H1 (cell line): ENCODE results near the gene CACNA2D3. TPM values are rescaled to one million over a fixed set of nuclear protein-coding genes. Genes with fewer than 3 reads are reported as not detected.

Experiments used
- BACH1 ChIP-seq: IDR thresholded peaks from 2 replicates; pipeline ENCODE4 v1.6.1; 2012; ENCODE audit warnings: low read length, improper control_type of control experiment
- CBX5 ChIP-seq: fragments of 300-800, 300-1000 bp; sonication (generic); IDR thresholded peaks from 2 replicates; pipeline ENCODE4 v1.7.1; 2016; ENCODE audit warnings: antibody characterized with exemption, low read length, low read depth
- EGR1 ChIP-seq: IDR thresholded peaks from 2 replicates; pipeline ENCODE4 v1.6.1; 2011; ENCODE audit warnings: low read depth, low read length, borderline replicate concordance
- JUND ChIP-seq: IDR thresholded peaks from 2 replicates; pipeline ENCODE4 v1.6.1; 2011; ENCODE audit warnings: mild to moderate bottlenecking, improper control_type of control experiment, low read length
- KDM4A ChIP-seq: IDR thresholded peaks from one replicate; pipeline ENCODE4 v1.7.1; 2012; ENCODE audit warnings: low read depth, mild to moderate bottlenecking, moderate library complexity, low read length, inconsistent platforms; ENCODE audit not compliant: severe bottlenecking
- NANOG ChIP-seq: IDR thresholded peaks from 2 replicates; pipeline ENCODE4 v1.6.1; 2011; ENCODE audit warnings: low read length, low read depth, mild to moderate bottlenecking, inconsistent platforms; ENCODE audit not compliant: insufficient read depth, poor library complexity, severe bottlenecking
- PHF8 ChIP-seq: fragments of 200-600 bp; sonication (generic); conservative IDR thresholded peaks from 2 replicates; pipeline ENCODE4 v1.7.1; 2012; ENCODE audit warnings: low read depth, mild to moderate bottlenecking, inconsistent platforms, low read length, moderate library complexity
- RBBP5 ChIP-seq: IDR thresholded peaks from 2 replicates; pipeline ENCODE4 v1.7.1; 2012; ENCODE audit warnings: low read depth, mild to moderate bottlenecking, inconsistent platforms, low read length, moderate library complexity, borderline replicate concordance
- RFX5 ChIP-seq: IDR thresholded peaks from 2 replicates; pipeline ENCODE4 v1.6.1; 2011; ENCODE audit warnings: low read depth, low read length, improper control_type of control experiment, borderline replicate concordance
- SAP30 ChIP-seq: fragments of 300-600 bp; sonication (generic); IDR thresholded peaks from 2 replicates; pipeline ENCODE4 v1.7.1; 2012; ENCODE audit warnings: low read length, moderate library complexity, mild to moderate bottlenecking, inconsistent platforms; ENCODE audit not compliant: insufficient read depth, insufficient replicate concordance
- SP2 ChIP-seq: IDR thresholded peaks from 2 replicates; pipeline ENCODE4 v1.6.1; 2012; ENCODE audit warnings: mild to moderate bottlenecking, low read length, inconsistent platforms
- SUZ12 ChIP-seq: fragments of 200-600 bp; sonication (generic); IDR thresholded peaks from 2 replicates; pipeline ENCODE4 v1.6.1; 2012; ENCODE audit warnings: mild to moderate bottlenecking, inconsistent platforms, low read length, moderate library complexity, mixed read lengths
- USF2 ChIP-seq: IDR thresholded peaks from 2 replicates; pipeline ENCODE4 v1.6.1; 2011; ENCODE audit warnings: low read length, improper control_type of control experiment
- ZNF274 ChIP-seq: IDR thresholded peaks from 2 replicates; pipeline ENCODE4 v1.7.0; 2012; ENCODE audit warnings: low read length, borderline replicate concordance; ENCODE audit errors: extremely low read depth
- polyA plus RNA-seq, 7 experiments: library from polyadenylated mRNA; depleted of rRNA in 3 of 7; stranded (reverse) in 5 of 7; unstranded in 2 of 7; fragments of >200 nt in 5 of 7; fragments of 200-250 nt in 2 of 7; gene quantifications; 1 replicate in 5 of 7; 2 replicates in 1 of 7; 4 replicates in 1 of 7; pipeline versions ENCODE4 v1.2.1 to v1.2.3, GENCODE V29; 2011 to 2013; ENCODE audit warnings: missing spikeins in 2 of 7, mixed read lengths in 2 of 7
- total RNA-seq: library from RNA; stranded (reverse); fragmentation: NEBNext Ultra II Directional; extraction: Animal tissue kit (Norgen Biotek cat#: 25700); gene quantifications from 2 replicates; pipeline ENCODE4 v1.2.1, GENCODE V29; 2021

CACNA2D3 gene
- total and polyA plus RNA-seq, 2 of the 8 experiments (the other 6 are each of a cell fraction or from before 2014, with no cell fraction given): 1.5 to 1.8 TPM

DNA sequence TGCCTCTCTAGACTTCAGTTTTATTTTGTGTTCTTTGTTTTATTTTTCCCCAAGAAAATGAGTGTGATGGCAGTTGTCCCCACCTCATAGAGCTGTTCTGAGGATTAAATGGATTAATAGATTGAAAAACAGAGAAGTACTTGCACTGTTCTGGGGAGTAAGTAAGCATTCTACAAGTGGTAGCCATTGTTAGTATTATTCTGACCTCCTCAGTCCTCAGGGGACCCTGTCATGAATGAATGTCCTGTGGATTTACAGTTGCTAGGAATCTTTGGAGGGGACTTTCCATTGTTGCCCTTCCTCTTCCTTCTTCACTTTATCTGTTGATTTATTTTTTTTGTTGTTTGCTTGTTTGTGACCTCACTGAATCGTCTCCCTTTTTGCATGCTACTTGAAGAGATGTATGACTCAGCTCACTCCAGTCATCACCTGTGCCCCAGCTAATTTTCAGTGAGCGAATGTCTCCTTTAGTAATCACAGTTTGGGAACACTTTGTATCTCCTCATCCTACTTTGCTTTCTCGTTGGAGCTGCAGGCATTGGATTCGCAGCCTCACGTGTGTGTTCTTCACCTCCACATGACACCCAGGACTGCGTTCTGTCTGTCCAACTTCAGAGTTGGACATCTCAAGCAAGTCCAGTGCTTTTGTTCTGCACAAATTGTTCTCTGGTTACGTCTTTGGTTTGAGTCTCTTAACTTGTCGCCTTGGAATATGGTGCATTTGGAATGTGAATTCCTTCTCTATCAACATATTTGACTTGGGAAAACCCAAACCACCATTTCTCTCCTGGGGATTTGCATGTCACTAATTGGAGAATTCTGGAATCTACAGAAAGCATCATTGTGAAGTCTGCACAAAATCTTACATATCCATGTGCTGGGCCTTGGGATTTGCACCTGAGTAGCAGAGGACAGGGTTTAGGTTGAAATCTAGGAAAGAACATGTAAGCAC lies 751.0 kb downstream of the CACNA2D3 start (continued):
- TF ChIP-seq SUZ12: no peak
- TF ChIP-seq ZNF274: no peak
- TF ChIP-seq SAP30: no peak
- no peak for TF ChIP-seq NANOG
- TF ChIP-seq JUND: no peak
- TF ChIP-seq CBX5: no peak
- TF ChIP-seq USF2: no peak
- no peak for TF ChIP-seq SP2
- no peak for TF ChIP-seq RFX5
- TF ChIP-seq PHF8: no peak
- TF ChIP-seq EGR1: no peak
- TF ChIP-seq RBBP5: no peak
- no peak for TF ChIP-seq KDM4A
- no peak for TF ChIP-seq BACH1
